ENCODE data around the gene SENP7. TPM values are rescaled to one million over a fixed set of nuclear protein-coding genes. Genes with fewer than 3 reads are reported as not detected.
"Not testable (repeated sequence)": the region's sequence is repeated elsewhere in the genome, so short reads cannot be mapped to it uniquely, and the experiment has no call there.

The SENP7 gene
- total RNA-seq, 2 experiments from 2014 or later: 9.6 to 11.4 TPM

GRCh38 chr3:101310978-101311375, 202.0 kb downstream of the SENP7 start:
- H3K27me3 Mint-ChIP-seq: no peaks in the 10 kb centered on the region
- ATAC-seq: no peak
- H3K27ac Mint-ChIP-seq: no peak overlapping the region
- H3K36me3 Mint-ChIP-seq (ENCODE audit: low read depth): peaks cover 21% of the 10 kb centered on the region
- CTCF ChIA-PET: interaction anchor here (1.0 kb wide), 2 partner anchors 8 to 71 kb away, joined by 3 to 4 read pairs; no protein-coding TSS in a partner anchor
- no peak for TF ChIP-seq CTCF (IDR thresholded peaks at IDR 0.05)
- intact Hi-C loops (cut with micrococcal nuclease): no loop called here
- no peaks in the 10 kb centered on the region for H3K4me1 Mint-ChIP-seq (ENCODE audit: low read depth)
- DNase-seq: no peak
- no peak overlapping the region for H3K4me3 Mint-ChIP-seq
- peaks cover 29% of the 10 kb centered on the region for H3K9me3 Mint-ChIP-seq
- POLR2A ChIA-PET: no interaction called here

- H3K4me1 Mint-ChIP-seq (ENCODE audit: low read depth); H3K27ac Mint-ChIP-seq; POLR2A ChIA-PET; H3K27me3 Mint-ChIP-seq; CTCF ChIA-PET; ATAC-seq; DNase-seq; H3K4me3 Mint-ChIP-seq; intact Hi-C loops (cut with micrococcal nuclease): not testable (repeated sequence)
- Mint-ChIP-seq H3K9me3 (peaks cover 32% of the 10 kb centered on the region), H3K36me3 (ENCODE audit: low read depth) (peaks cover 21% of the 10 kb centered on the region)
Observed at GRCh38 chr3:101308147-101308772, 204.8 kb downstream of the SENP7 start.

GRCh38 chr3:101303836-101304235, 209.2 kb downstream of the SENP7 start:
- Mint-ChIP-seq H3K9me3 (peaks cover 25% of the 10 kb centered on the region), H3K27ac (no peak overlapping the region), H3K4me3 (no peak overlapping the region), H3K4me1 (ENCODE audit: low read depth) (no peaks in the 10 kb centered on the region), H3K27me3 (no peaks in the 10 kb centered on the region), H3K36me3 (ENCODE audit: low read depth) (peaks cover 12% of the 10 kb centered on the region)
- ChIA-PET POLR2A (interaction anchor here (1.0 kb wide), 1 partner anchor 16 kb away, joined by 4 read pairs; no protein-coding TSS in a partner anchor), CTCF (interaction anchor here (0.8 kb wide), 1 partner anchor 15 kb away, joined by 4 read pairs; no protein-coding TSS in a partner anchor)
- ATAC-seq (no peak), DNase-seq (no peak)
- TF ChIP-seq CTCF (IDR thresholded peaks at IDR 0.05): no peak
- intact Hi-C loops (cut with micrococcal nuclease): no loop called here

GRCh38 chr3:101303089-101303731, 209.8 kb downstream of the SENP7 start:
- DNase-seq (no peak), ATAC-seq (no peak)
- H3K27me3 Mint-ChIP-seq: no peaks in the 10 kb centered on the region
- peaks cover 24% of the 10 kb centered on the region for H3K9me3 Mint-ChIP-seq
- H3K4me1 Mint-ChIP-seq (ENCODE audit: low read depth): no peaks in the 10 kb centered on the region
- intact Hi-C loops (cut with micrococcal nuclease): no loop called here
- no peak overlapping the region for H3K4me3 Mint-ChIP-seq
- H3K27ac Mint-ChIP-seq: no peak overlapping the region
- no peak for TF ChIP-seq CTCF (IDR thresholded peaks at IDR 0.05)
- H3K36me3 Mint-ChIP-seq (ENCODE audit: low read depth): peaks cover 9% of the 10 kb centered on the region
- CTCF ChIA-PET: interaction anchor here (1.1 kb wide), 1 partner anchor 8 kb away, joined by 3 read pairs; no protein-coding TSS in a partner anchor
- POLR2A ChIA-PET: no interaction called here

- Mint-ChIP-seq H3K4me1 (ENCODE audit: low read depth) (no peaks in the 10 kb centered on the region), H3K27ac (no peak overlapping the region), H3K36me3 (ENCODE audit: low read depth) (no peaks in the 10 kb centered on the region), H3K27me3 (no peaks in the 10 kb centered on the region), H3K4me3 (no peak overlapping the region), H3K9me3 (peaks cover 26% of the 10 kb centered on the region)
- POLR2A ChIA-PET: no interaction called here
- CTCF ChIA-PET: no interaction called here
- TF ChIP-seq CTCF (IDR thresholded peaks at IDR 0.05): no peak
- no peak for DNase-seq
- ATAC-seq: no peak
- intact Hi-C loops (cut with micrococcal nuclease): no loop called here
Observed at GRCh38 chr3:101300073-101300472, 212.9 kb downstream of the SENP7 start.

Measured in activated CD8-positive, alpha-beta T cell treated with anti-CD3 and anti-CD28 coated beads for 36 hours (primary cell).